ENCODE results near the gene LGR6. TPM values are rescaled to one million over a fixed set of nuclear protein-coding genes. Genes with fewer than 3 reads are reported as not detected.

LGR6 gene
- total RNA-seq, 4 donors from 2014 or later, result under 0.01 to 1.2 (median 0.78) TPM; not detected in 1

DNA sequence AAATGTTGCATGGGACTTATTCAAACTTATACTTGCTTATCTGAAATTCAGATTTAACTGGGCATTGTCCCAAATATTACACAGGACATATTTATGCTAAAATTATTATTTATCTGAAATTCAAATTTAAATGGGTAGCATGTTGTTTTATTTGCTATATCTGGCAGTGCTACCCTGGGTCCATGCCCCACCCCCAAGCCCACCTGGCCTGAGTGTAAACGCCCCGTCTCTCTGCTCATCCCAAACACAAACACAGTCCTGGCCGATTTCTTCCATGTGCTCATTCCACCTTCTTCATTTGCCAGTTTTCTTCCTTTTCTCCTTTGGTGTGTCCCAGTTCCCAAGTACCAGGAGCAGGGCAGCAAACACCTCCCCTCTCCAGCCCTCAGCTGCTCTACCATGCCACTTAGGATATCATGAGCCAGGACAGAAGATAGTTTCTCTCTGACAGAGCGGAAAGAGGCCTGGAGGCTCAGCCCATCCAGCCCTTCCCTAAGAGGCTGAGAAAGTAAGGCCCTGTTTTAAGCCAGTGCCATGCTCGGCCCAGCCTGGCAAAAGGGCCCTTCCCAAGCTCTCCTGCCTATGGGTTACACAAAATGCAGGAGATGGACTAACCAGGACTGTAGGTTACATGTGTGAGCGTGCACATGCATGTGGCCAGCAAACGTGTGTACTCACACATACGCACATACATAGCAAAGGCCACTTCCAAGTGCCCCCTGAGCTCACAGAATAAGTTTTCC, 78.7 kb downstream of the LGR6 start:
- H3K9me3 ChIP-seq, result no peaks in the 10 kb centered on the region
- intact Hi-C loops (cut with DNase I), result no loop called here
- no peak overlapping the region for H3K27ac ChIP-seq (replicated peaks in 1 of 4)
- no peaks in the 10 kb centered on the region for H3K4me1 ChIP-seq
- H3K4me3 ChIP-seq, result no peak overlapping the region
- H3K27me3 ChIP-seq, result peaks cover 0 to 3% (median 0%) of the 10 kb centered on the region in 4 donors
- WGBS, result 78% methylated on average over 6 of the region's 8 CpGs
- no peak for DNase-seq (ENCODE audit: extremely low spot score)
- H3K36me3 ChIP-seq, result no peaks in the 10 kb centered on the region
- TF ChIP-seq POLR2AphosphoS5 (IDR thresholded peaks at IDR 0.05) (no peak), EP300 (IDR thresholded peaks at IDR 0.05) (no peak), POLR2A (IDR thresholded peaks at IDR 0.05; ENCODE audit: low read depth) (no peak)
- TF ChIP-seq, protein P1, sequence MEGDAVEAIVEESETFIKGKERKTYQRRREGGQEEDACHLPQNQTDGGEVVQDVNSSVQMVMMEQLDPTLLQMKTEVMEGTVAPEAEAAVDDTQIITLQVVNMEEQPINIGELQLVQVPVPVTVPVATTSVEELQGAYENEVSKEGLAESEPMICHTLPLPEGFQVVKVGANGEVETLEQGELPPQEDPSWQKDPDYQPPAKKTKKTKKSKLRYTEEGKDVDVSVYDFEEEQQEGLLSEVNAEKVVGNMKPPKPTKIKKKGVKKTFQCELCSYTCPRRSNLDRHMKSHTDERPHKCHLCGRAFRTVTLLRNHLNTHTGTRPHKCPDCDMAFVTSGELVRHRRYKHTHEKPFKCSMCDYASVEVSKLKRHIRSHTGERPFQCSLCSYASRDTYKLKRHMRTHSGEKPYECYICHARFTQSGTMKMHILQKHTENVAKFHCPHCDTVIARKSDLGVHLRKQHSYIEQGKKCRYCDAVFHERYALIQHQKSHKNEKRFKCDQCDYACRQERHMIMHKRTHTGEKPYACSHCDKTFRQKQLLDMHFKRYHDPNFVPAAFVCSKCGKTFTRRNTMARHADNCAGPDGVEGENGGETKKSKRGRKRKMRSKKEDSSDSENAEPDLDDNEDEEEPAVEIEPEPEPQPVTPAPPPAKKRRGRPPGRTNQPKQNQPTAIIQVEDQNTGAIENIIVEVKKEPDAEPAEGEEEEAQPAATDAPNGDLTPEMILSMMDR (IDR thresholded peaks at IDR 0.05), result no peak

- Histone ChIP-seq H3K4me3 (no peak overlapping the region), H3K27ac (replicated peaks in 1 of 4) (no peak overlapping the region), H3K27me3 (no peaks in the 10 kb centered on the region), H3K4me1 (no peaks in the 10 kb centered on the region), H3K9me3 (no peaks in the 10 kb centered on the region), H3K36me3 (no peaks in the 10 kb centered on the region)
- DNase-seq (ENCODE audit: extremely low spot score), result no peak
- WGBS, result 60% methylated on average over 1 of the region's 1 CpG
- TF ChIP-seq POLR2A (IDR thresholded peaks at IDR 0.05; ENCODE audit: low read depth) (no peak), POLR2AphosphoS5 (IDR thresholded peaks at IDR 0.05) (no peak)
- TF ChIP-seq, protein P1 (IDR thresholded peaks at IDR 0.05), result peak in 1 of 3 experiments; percentile 16
- intact Hi-C loops (cut with DNase I), result no loop called here
These were observed 81.0 kb downstream of the LGR6 start for GRCh38 chr1:202274611-202275010.

GRCh38 chr1:202275061-202275770, 81.6 kb downstream of the LGR6 start:
- no peak for DNase-seq (ENCODE audit: extremely low spot score)
- WGBS, result 100% methylated on average over 3 of the region's 3 CpGs
- TF ChIP-seq POLR2A (IDR thresholded peaks at IDR 0.05; ENCODE audit: low read depth) (no peak), POLR2AphosphoS5 (IDR thresholded peaks at IDR 0.05) (no peak), EP300 (IDR thresholded peaks at IDR 0.05) (no peak)
- TF ChIP-seq, protein P1 (IDR thresholded peaks at IDR 0.05), result no peak
- Histone ChIP-seq H3K27me3 (no peaks in the 10 kb centered on the region), H3K9me3 (no peaks in the 10 kb centered on the region), H3K4me3 (no peak overlapping the region), H3K4me1 (no peaks in the 10 kb centered on the region), H3K36me3 (no peaks in the 10 kb centered on the region), H3K27ac (replicated peaks in 1 of 4) (no peak overlapping the region)
- intact Hi-C loops (cut with DNase I), result no loop called here

DNA sequence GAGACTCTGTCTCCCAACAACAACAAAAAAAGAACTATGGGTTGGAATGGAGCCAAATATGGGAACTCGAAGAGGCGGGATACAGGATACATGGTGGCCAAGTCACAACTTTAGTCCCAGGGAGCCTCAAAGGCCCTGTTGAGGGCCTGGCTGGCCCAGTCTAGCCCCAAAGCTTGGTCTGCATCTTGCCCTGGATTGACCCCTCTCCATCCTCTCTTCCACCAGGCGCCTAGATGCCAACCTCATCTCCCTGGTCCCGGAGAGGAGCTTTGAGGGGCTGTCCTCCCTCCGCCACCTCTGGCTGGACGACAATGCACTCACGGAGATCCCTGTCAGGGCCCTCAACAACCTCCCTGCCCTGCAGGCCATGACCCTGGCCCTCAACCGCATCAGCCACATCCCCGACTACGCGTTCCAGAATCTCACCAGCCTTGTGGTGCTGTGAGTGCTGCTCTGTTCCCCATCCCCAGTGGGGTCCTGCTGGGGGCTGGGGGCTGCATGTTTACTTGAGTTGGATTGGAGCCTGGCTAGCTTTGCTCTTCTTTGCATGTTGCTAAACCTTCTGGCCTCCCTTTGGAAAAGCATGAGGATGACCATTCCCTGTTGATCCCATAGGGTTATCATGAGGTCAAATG, 82.6 kb downstream of the LGR6 start:
- H3K27ac ChIP-seq (replicated peaks in 1 of 4), result no peak overlapping the region
- WGBS, result 91% methylated on average over 11 of the region's 11 CpGs
- intact Hi-C loops (cut with DNase I), result no loop called here
- no peaks in the 10 kb centered on the region for H3K36me3 ChIP-seq
- no peaks in the 10 kb centered on the region for H3K4me1 ChIP-seq
- TF ChIP-seq POLR2A (IDR thresholded peaks at IDR 0.05; ENCODE audit: low read depth), result no peak
- TF ChIP-seq EP300 (IDR thresholded peaks at IDR 0.05), result no peak
- TF ChIP-seq, protein P1 (IDR thresholded peaks at IDR 0.05), result no peak
- TF ChIP-seq POLR2AphosphoS5 (IDR thresholded peaks at IDR 0.05), result no peak
- H3K27me3 ChIP-seq, result no peaks in the 10 kb centered on the region
- no peak for DNase-seq (ENCODE audit: extremely low spot score)
- H3K9me3 ChIP-seq, result no peaks in the 10 kb centered on the region
- no peak overlapping the region for H3K4me3 ChIP-seq

All from esophagus muscularis mucosa (tissue), 4 donors.